GM12801 (cell line): Measurements from ENCODE around the gene S100A11.

Source experiments
- CTCF ChIP-seq: IDR thresholded peaks from one replicate; pipeline ENCODE4 v1.5.1; 2011; ENCODE audit warnings: control low read depth; ENCODE audit not compliant: insufficient read length; ENCODE audit errors: extremely low read depth

S100A11 gene

GRCh38 chr1:152023221-152023620, 13.6 kb downstream of the S100A11 start:
- TF ChIP-seq CTCF, result no peak

GRCh38 chr1:152022474-152022873, 14.3 kb downstream of the S100A11 start:
- TF ChIP-seq CTCF, result no peak

GRCh38 chr1:152021569-152021968, 15.2 kb downstream of the S100A11 start:
- TF ChIP-seq CTCF, result no peak

GRCh38 chr1:152020849-152021248, 16.0 kb downstream of the S100A11 start:
- TF ChIP-seq CTCF, result no peak

- TF ChIP-seq CTCF, result no peak
Measured at GRCh38 chr1:152018537-152018936, 18.3 kb downstream of the S100A11 start.

GRCh38 chr1:152015766-152016165, 21.0 kb downstream of the S100A11 start:
- TF ChIP-seq CTCF, result no peak

GRCh38 chr1:152014943-152015342, 21.9 kb downstream of the S100A11 start:
- no peak for TF ChIP-seq CTCF
